ENCODE data around the gene SORL1.
A peak's percentile ranks its signal among the peaks of the same experiment; 100 is the strongest.

Gene SORL1

DNA sequence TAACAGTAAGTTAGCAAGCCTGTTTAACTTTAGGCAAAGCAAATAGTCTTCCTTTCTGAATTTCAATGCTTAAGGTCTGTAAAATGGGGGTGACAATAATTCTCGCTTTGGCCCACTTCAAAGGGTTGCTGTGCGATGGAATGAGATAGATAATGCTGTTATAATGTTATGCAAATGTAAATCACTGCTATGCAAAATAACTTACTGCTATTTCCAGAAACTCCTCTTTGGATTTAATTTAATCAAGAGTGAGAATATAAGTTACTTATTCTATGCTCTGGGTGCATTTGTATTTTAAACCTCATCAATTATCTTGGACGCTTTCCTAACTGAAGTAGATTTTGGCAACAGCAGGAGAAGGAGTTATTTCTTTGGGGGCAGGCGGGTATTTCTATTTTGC, 4.1 kb upstream of the SORL1 start:
- no peak for DNase-seq (ENCODE audit: insufficient read length)
- TF ChIP-seq POLR2AphosphoS5 (IDR thresholded peaks at IDR 0.05; ENCODE audit: low read depth, low read length): no peak
- no peak for TF ChIP-seq TAF1 (IDR thresholded peaks at IDR 0.05; ENCODE audit: borderline replicate concordance, low read depth, low read length)
- no peak for TF ChIP-seq POLR2A (IDR thresholded peaks at IDR 0.05; ENCODE audit: low read depth, low read length)
- FAIRE-seq: no peak

DNA sequence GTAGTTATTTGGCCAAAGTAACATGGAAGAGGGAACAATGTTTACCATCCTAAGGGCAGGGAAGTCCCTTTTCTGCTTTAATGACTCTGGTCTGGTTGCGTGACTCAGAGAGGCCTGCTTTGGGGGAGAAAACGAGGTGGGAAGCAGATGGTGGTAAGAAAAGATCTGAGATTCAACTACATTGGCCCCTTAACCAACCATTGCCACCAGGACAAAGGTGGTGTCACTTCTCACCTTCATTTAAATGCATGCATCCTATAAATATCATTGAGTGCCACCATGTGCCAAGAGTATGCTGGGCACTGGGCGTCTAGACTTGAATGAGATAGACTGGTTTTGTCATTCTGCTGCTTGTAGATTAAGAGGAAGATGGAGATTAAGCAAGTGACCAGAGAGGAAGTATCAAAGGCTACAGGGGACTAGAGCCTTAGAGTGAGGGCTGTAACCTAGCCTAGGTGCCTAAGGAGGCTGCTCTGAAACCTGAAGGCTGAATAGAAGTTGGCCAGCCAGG, 3.6 kb upstream of the SORL1 start:
- DNase-seq (ENCODE audit: insufficient read length) (no peak), FAIRE-seq (no peak)
- TF ChIP-seq POLR2AphosphoS5 (IDR thresholded peaks at IDR 0.05; ENCODE audit: low read depth, low read length) (peak; percentile 22; the same call in 1 of the 2 replicates), TAF1 (IDR thresholded peaks at IDR 0.05; ENCODE audit: borderline replicate concordance, low read depth, low read length) (no peak)

DNA sequence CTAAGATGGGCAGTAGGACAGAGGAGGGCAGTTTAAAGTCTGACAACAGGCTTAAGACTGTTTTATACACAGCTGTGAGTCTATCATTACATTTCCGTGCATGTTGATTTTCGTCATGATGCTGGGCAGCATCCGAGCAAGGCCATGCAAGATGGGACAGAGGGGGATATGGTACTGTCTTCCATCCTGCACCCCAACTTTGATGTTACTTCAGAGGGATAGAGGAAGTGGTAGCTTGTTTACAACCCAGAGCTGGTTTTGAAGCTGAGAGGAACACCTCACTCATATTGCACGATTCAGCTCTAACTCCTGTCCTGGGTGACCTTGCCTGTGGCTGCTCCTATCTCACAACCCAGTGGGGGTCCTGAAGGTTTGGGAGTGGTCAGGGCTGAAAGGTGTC, 3.0 kb upstream of the SORL1 start:
- TF ChIP-seq TAF1 (IDR thresholded peaks at IDR 0.05; ENCODE audit: borderline replicate concordance, low read depth, low read length): no peak
- no peak for TF ChIP-seq POLR2A (IDR thresholded peaks at IDR 0.05; ENCODE audit: low read depth, low read length)
- TF ChIP-seq POLR2AphosphoS5 (IDR thresholded peaks at IDR 0.05; ENCODE audit: low read depth, low read length): no peak
- no peak for DNase-seq (ENCODE audit: insufficient read length)
- FAIRE-seq: peak; percentile 100

DNA sequence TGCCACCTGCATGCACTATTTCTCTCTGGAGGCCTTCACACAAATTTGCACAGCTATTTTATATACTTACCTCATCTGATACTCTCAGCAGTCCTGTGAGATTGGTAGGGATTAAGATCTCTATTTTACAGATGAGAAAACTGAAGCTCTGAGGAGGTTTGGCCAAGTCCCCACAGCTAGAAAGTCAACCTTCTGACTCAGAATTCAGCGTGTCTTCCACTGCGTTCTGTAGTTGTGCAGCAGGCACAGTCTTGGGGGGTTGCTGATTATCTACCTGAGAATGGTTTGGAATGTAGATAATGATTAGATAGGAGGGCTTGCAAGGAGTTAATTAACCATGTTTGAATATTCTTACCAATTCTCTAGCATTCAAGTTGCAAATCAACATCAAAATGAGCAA, 2.5 kb upstream of the SORL1 start:
- DNase-seq (ENCODE audit: insufficient read length): no peak
- no peak for FAIRE-seq

DNA sequence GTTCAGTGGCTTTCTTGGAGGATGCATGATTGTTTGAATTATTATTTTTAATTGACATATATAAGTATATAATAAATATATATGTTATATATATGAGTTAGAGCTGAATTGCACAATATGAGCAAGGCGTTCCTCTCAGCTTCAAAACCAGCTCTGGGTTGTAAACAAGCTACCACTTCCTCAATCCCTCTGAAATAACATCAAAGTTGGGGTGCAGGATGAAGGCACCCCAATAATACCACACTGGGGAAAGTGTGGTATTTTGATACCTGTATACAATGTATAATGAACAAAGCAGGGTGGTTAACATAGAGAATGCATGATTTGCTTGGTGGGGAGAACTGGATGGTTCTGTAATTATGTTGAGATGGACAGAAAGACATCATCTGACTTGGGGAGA, 1.7 kb upstream of the SORL1 start:
- TF ChIP-seq POLR2AphosphoS5 (IDR thresholded peaks at IDR 0.05; ENCODE audit: low read depth, low read length) (no peak), TAF1 (IDR thresholded peaks at IDR 0.05; ENCODE audit: borderline replicate concordance, low read depth, low read length) (no peak)
- FAIRE-seq (no peak), DNase-seq (ENCODE audit: insufficient read length) (no peak)

More for the DNA sequence above, 2.5 kb upstream of the SORL1 start:
- no peak for TF ChIP-seq TAF1 (IDR thresholded peaks at IDR 0.05; ENCODE audit: borderline replicate concordance, low read depth, low read length)
- no peak for TF ChIP-seq POLR2A (IDR thresholded peaks at IDR 0.05; ENCODE audit: low read depth, low read length)
- TF ChIP-seq POLR2AphosphoS5 (IDR thresholded peaks at IDR 0.05; ENCODE audit: low read depth, low read length): no peak

DNA sequence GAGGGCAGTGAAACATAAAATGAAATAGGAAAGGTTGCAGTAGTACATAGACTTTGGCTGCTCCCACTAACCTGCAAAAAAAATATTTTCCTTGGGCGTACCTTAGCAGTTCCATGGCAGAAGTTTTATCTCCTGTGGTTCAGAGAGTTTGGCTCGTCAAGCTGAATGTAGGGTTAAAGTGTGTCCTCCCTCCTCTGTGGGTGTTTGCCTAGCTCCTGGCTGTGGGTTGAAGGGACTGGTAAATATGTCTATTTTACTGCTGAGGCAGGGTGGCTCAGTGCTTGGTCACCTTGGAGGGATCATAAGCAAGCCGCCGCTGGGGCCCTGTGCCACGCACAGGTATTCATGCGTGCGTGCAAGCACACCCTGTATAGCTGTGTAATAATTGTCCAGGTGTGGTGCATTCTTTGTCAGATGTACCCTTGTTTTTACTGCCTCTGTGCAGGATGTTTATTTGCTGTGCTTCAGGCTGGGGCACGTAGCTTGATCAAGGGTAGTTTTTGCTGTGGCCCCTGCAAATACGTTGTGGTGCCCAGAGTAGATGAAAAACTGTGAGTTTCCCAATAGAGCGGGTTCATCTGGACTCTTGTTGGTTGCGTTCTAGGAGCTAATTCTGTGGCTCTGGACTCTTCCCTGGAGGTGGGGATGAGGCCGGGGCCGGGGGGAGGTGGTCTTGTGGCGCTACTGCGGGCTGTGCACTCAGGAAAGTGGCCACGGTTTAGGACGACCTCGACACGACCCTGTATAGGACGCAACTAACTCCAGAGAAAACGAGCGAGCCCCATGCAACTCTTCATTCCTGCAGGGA, 732 bp upstream of the SORL1 start:
- no peak for DNase-seq (ENCODE audit: insufficient read length)
- TF ChIP-seq TAF1 (IDR thresholded peaks at IDR 0.05; ENCODE audit: borderline replicate concordance, low read depth, low read length): no peak
- no peak for TF ChIP-seq POLR2AphosphoS5 (IDR thresholded peaks at IDR 0.05; ENCODE audit: low read depth, low read length)
- no peak for TF ChIP-seq POLR2A (IDR thresholded peaks at IDR 0.05; ENCODE audit: low read depth, low read length)

DNA sequence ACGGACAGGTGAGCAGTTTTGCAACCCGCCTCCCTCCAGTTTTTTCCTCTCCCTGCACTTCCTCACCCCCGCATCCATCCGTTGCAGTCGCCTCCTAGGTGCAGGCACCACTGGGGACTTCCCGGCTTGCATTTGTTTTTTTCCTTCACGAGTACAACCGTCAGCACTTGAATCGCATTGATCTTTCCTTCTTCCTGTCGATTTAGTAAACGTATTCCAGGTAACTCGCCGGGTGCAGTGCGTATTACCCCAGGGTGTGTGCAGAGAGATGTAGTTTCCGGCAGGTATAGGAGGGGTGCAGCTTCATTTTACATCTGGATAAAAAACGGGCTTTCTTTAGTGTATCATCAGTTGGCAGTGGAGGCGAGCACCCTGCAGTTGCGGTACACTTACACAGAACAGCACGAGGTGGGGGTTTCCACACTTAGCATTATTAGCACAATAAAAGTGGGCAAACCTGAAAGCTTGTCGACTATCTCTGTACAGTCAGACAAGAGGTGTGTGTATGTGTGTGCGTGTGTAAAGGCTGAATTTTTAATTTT, 566 bp downstream of the SORL1 start, which contains the start of gene SORL1-AS1:
Gene SORL1-AS1, minus strand, starts transcription at position 359 of the 542 bp plus-strand sequence.
- TF ChIP-seq POLR2A (IDR thresholded peaks at IDR 0.05; ENCODE audit: low read depth, low read length) (peak; percentile 64), POLR2AphosphoS5 (IDR thresholded peaks at IDR 0.05; ENCODE audit: low read depth, low read length) (peak; percentile 52; the same call in 1 of the 2 replicates), TAF1 (IDR thresholded peaks at IDR 0.05; ENCODE audit: borderline replicate concordance, low read depth, low read length) (peak; percentile 27; the same call in 1 of the 2 replicates)
- FAIRE-seq: no peak

More for the DNA sequence above, 732 bp upstream of the SORL1 start:
- no peak for FAIRE-seq

DNA sequence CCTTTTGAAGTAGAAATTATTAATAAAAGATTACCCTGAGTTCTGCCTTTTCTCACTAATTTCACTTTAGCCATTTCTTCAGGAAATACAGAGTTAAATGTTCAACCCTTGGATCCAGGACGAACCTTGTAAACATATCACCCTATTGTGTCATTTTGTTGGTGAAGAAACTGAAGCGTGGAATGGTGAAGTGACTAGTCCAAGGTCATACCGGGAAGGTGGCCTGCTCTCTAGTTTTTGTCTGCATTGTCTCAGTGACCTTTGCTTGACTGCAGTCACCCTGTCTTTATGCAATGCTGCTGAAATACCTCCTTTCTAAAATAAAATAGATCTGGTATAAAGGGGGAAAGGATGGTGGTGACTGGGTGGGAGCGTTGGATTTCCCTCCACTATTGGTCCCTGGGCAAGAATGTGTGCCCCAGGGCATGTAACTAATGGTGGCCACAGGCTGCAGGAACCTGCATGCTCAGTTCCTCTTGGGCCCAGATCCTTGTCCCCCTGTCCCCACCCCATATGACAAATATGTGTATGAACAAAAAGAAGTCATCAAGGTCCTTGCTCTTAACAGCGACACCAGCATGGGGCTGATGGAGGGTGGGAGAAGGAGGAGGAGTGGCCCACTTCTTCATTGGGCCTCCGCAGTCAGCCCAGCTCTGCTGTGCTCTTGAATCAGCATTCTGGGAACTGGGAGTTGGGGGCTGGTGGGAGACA, 1.6 kb downstream of the SORL1 start:
- no peak for FAIRE-seq
- DNase-seq (ENCODE audit: insufficient read length): no peak

More for the DNA sequence above, 566 bp downstream of the SORL1 start, which contains the start of gene SORL1-AS1:
- no peak for DNase-seq (ENCODE audit: insufficient read length)

DNA sequence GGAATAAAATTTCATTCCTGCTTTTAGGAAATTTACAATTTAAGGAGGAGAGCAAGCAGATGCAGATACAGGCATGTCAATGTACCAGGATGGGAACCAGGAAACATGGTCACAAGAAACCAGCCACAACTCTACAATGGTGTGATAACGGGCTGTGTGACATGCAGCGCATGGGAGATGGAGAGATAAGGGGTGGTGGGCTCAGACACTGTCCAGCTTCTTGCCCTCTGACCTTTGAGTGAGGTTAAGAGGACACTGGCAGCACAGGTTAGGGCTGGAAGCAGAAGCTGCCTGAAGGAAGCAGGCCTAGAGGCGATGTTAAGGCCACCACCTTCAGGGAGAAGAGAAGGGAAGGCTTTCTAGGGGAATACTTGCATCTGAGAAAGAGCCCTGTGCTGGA, 3.0 kb downstream of the SORL1 start:
- DNase-seq (ENCODE audit: insufficient read length) (no peak), FAIRE-seq (no peak)
- no peak for TF ChIP-seq TAF1 (IDR thresholded peaks at IDR 0.05; ENCODE audit: borderline replicate concordance, low read depth, low read length)
- TF ChIP-seq POLR2A (IDR thresholded peaks at IDR 0.05; ENCODE audit: low read depth, low read length): no peak
- no peak for TF ChIP-seq POLR2AphosphoS5 (IDR thresholded peaks at IDR 0.05; ENCODE audit: low read depth, low read length)

More for the DNA sequence above, 1.6 kb downstream of the SORL1 start:
- TF ChIP-seq POLR2A (IDR thresholded peaks at IDR 0.05; ENCODE audit: low read depth, low read length): peak; percentile 35; the same call in 1 of the 2 replicates
- no peak for TF ChIP-seq TAF1 (IDR thresholded peaks at IDR 0.05; ENCODE audit: borderline replicate concordance, low read depth, low read length)
- TF ChIP-seq POLR2AphosphoS5 (IDR thresholded peaks at IDR 0.05; ENCODE audit: low read depth, low read length): no peak

DNA sequence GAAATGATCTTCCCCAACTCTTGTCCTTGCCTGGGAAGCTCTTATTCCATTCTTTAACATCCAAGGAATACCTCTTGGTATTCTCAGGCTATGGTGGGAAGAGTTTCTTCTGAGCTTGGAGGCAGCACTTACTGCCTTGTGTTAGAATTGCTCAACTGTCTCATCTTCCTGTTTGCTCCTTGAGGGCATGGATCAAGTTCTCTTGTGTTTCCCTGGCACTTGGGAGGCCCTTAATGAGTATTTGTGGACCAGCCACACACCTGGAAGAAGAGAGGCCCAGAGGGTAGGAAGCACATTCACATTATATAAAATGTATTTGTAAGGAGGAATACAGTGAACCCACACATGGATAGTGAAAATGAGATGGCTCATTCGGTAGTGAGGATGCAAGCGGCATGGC, 4.0 kb downstream of the SORL1 start:
- TF ChIP-seq POLR2A (IDR thresholded peaks at IDR 0.05; ENCODE audit: low read depth, low read length): no peak
- FAIRE-seq: no peak
- no peak for DNase-seq (ENCODE audit: insufficient read length)

DNA sequence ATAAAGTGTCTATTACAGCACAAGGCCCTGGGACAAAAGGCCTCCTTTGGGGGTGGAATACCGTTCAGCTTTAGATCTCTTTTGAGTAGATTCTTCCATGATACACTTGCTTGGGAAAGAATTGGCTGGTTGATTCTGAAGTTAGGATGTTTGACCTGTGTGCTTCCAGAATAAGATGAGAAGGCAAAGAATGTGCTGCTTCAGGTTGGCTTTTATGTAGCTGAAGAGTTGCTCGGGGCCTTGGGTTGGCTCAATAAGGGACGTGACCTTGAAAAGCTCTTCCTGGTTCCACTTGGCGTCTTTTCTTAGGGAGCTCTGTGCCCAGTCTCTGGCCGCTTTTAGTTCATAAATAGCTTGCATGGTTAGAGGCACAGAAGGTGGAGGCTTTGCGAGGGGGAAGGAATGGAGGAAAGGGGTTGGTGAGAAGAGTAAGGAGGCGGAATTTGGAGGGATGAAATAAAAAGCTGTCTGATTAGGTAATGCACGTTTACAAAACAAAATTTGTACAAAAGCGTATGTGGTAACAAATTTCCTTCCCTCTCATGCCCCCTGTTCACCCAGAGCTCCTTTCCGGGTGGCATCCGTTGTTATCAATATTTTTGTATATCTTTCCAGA, 4.8 kb downstream of the SORL1 start:
- TF ChIP-seq POLR2AphosphoS5 (IDR thresholded peaks at IDR 0.05; ENCODE audit: low read depth, low read length) (no peak), TAF1 (IDR thresholded peaks at IDR 0.05; ENCODE audit: borderline replicate concordance, low read depth, low read length) (no peak), POLR2A (IDR thresholded peaks at IDR 0.05; ENCODE audit: low read depth, low read length) (no peak)
- FAIRE-seq (no peak), DNase-seq (ENCODE audit: insufficient read length) (no peak)
